DOHH2 (cell line): ENCODE measurements around the gene GJD3.

Experiments
- CTCF ChIP-seq: fragments of 200-600 bp; sonication (generic); IDR thresholded peaks from one replicate; pipeline ENCODE4 v1.5.1; 2014; ENCODE audit warnings: antibody characterized with exemption, mild to moderate bottlenecking, low read depth, low read length; ENCODE audit not compliant: poor library complexity, severe bottlenecking
- EZH2phosphoT487 ChIP-seq: fragments of 200-600 bp; sonication (generic); IDR thresholded peaks from 2 replicates; pipeline ENCODE4 v1.6.1; 2017; ENCODE audit warnings: borderline replicate concordance, mild to moderate bottlenecking, antibody characterized with exemption, low read length, moderate library complexity, mixed read lengths

- TF ChIP-seq CTCF: no peak
- TF ChIP-seq EZH2phosphoT487: no peak
Measured at GRCh38 chr17:40351359-40352236, 12.9 kb downstream of the GJD3 start.
